ENCODE data around the gene VPS37D.
"Not testable (repeated sequence)": the region's sequence is repeated elsewhere in the genome, so short reads cannot be mapped to it uniquely, and the experiment has no call there.

Gene VPS37D

GRCh38 chr7:73646785-73647724, 20.6 kb upstream of the VPS37D start:
- no peak for DNase-seq

- peak; percentile 29 to 39 for DNase-seq
Observed at GRCh38 chr7:73647725-73648592, 19.7 kb upstream of the VPS37D start.

GRCh38 chr7:73648593-73649332, 18.9 kb upstream of the VPS37D start:
- no peak for DNase-seq

- no peak for DNase-seq
Observed at GRCh38 chr7:73649576-73649975, 18.1 kb upstream of the VPS37D start.

- DNase-seq: no peak
Observed at GRCh38 chr7:73650524-73650923, 17.1 kb upstream of the VPS37D start.

GRCh38 chr7:73652541-73652949, 15.1 kb upstream of the VPS37D start:
- no peak for DNase-seq

GRCh38 chr7:73655309-73655708, 12.3 kb upstream of the VPS37D start:
- DNase-seq: not testable (repeated sequence)

GRCh38 chr7:73659983-73660382, 7.6 kb upstream of the VPS37D start:
- DNase-seq: no peak

GRCh38 chr7:73660594-73660993, 7.0 kb upstream of the VPS37D start:
- not testable (repeated sequence) for DNase-seq

GRCh38 chr7:73663033-73663432, 4.6 kb upstream of the VPS37D start:
- no peak for DNase-seq

- DNase-seq: no peak
Observed at GRCh38 chr7:73668103-73668885, 663 bp downstream of the VPS37D start.

GRCh38 chr7:73668886-73669230, 1.2 kb downstream of the VPS37D start:
- DNase-seq: no peak

GRCh38 chr7:73669288-73669701, 1.7 kb downstream of the VPS37D start:
- DNase-seq: no peak

GRCh38 chr7:73669858-73670385, 2.3 kb downstream of the VPS37D start:
- no peak for DNase-seq

- no peak for DNase-seq
Observed at GRCh38 chr7:73671322-73671661, 3.7 kb downstream of the VPS37D start.

GRCh38 chr7:73671857-73672445, 4.3 kb downstream of the VPS37D start:
- DNase-seq: no peak

GRCh38 chr7:73674468-73675124, 7.0 kb downstream of the VPS37D start:
- DNase-seq: no peak

GRCh38 chr7:73676062-73676461, 8.4 kb downstream of the VPS37D start:
- not testable (repeated sequence) for DNase-seq

GRCh38 chr7:73678862-73679261, 11.2 kb downstream of the VPS37D start:
- no peak for DNase-seq

GRCh38 chr7:73679709-73680108, 12.1 kb downstream of the VPS37D start:
- DNase-seq: no peak

GRCh38 chr7:73680501-73680900, 12.9 kb downstream of the VPS37D start:
- DNase-seq: no peak

Data from stimulated activated CD4-positive, alpha-beta T cell treated with anti-CD3 and anti-CD28 coated beads, Interleukin-2, amount 100 ng/mL, for 24 hours (primary cell).